NCI-H748 (cell line): Measurements from ENCODE around the gene RENBP.
A peak's percentile ranks its signal among the peaks of the same experiment; 100 is the strongest.

Experiments used
- DNase-seq: peaks from one replicate; lab custom pipeline; 2025; ENCODE audit not compliant: unreplicated experiment; lab: John Stamatoyannopoulos, UW

The RENBP gene

GRCh38 chrX:153954558-153955227 lies 10.2 kb upstream of the RENBP start:
- no peak for DNase-seq

GRCh38 chrX:153953892-153954557 lies 9.6 kb upstream of the RENBP start:
- no peak for DNase-seq

GRCh38 chrX:153953342-153953830 lies 8.9 kb upstream of the RENBP start:
- peak; percentile 48 for DNase-seq

- DNase-seq = no peak
Observed at GRCh38 chrX:153952373-153953026, 8.1 kb upstream of the RENBP start.

GRCh38 chrX:153951683-153952372 lies 7.4 kb upstream of the RENBP start:
- no peak for DNase-seq

- no peak for DNase-seq
Observed at GRCh38 chrX:153950127-153950526, 5.7 kb upstream of the RENBP start.

GRCh38 chrX:153948847-153949805 lies 4.7 kb upstream of the RENBP start:
- no peak for DNase-seq

- no peak for DNase-seq
Observed at GRCh38 chrX:153948002-153948466, 3.6 kb upstream of the RENBP start.

- DNase-seq = peak; percentile 80
Observed at GRCh38 chrX:153947009-153947769, 2.7 kb upstream of the RENBP start.

GRCh38 chrX:153945956-153946943 lies 1.8 kb upstream of the RENBP start:
- no peak for DNase-seq

GRCh38 chrX:153944800-153945150 lies 332 bp upstream of the RENBP start:
- no peak for DNase-seq

GRCh38 chrX:153941336-153942252 lies 2.8 kb downstream of the RENBP start:
- DNase-seq = no peak

GRCh38 chrX:153939573-153939972 lies 4.9 kb downstream of the RENBP start:
- DNase-seq = no peak

GRCh38 chrX:153938226-153938786 lies 6.1 kb downstream of the RENBP start:
- DNase-seq = no peak

- DNase-seq = no peak
Observed at GRCh38 chrX:153937056-153937455, 7.4 kb downstream of the RENBP start.

GRCh38 chrX:153935326-153935851 lies 9.1 kb downstream of the RENBP start:
- peak; percentile 68 for DNase-seq
